Measurements from ENCODE around the gene AP1B1. TPM values are rescaled to one million over a fixed set of nuclear protein-coding genes. Genes with fewer than 3 reads are reported as not detected.

The AP1B1 gene
- total and polyA plus RNA-seq, 11 donors: 18.1 to 74.8 (median 33.8) TPM

- Histone ChIP-seq H3K4me3 (no peak overlapping the region), H3K27me3 (no peaks in the 10 kb centered on the region), H3K9me3 (no peaks in the 10 kb centered on the region), H3K27ac (peak overlapping the region in 3 of 12 donors; percentile 5 to 24 (median 23)), H3K4me1 (peaks cover 0 to 11% (median 0%) of the 10 kb centered on the region in 12 donors), H3K36me3 (peaks cover 0 to 99% (median 85%) of the 10 kb centered on the region in 9 donors)
- TF ChIP-seq, protein P1, sequence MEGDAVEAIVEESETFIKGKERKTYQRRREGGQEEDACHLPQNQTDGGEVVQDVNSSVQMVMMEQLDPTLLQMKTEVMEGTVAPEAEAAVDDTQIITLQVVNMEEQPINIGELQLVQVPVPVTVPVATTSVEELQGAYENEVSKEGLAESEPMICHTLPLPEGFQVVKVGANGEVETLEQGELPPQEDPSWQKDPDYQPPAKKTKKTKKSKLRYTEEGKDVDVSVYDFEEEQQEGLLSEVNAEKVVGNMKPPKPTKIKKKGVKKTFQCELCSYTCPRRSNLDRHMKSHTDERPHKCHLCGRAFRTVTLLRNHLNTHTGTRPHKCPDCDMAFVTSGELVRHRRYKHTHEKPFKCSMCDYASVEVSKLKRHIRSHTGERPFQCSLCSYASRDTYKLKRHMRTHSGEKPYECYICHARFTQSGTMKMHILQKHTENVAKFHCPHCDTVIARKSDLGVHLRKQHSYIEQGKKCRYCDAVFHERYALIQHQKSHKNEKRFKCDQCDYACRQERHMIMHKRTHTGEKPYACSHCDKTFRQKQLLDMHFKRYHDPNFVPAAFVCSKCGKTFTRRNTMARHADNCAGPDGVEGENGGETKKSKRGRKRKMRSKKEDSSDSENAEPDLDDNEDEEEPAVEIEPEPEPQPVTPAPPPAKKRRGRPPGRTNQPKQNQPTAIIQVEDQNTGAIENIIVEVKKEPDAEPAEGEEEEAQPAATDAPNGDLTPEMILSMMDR (IDR thresholded peaks at IDR 0.05): no peak
- no peak for TF ChIP-seq POLR2A (IDR thresholded peaks at IDR 0.05)
- 66 to 89% (median 78%) methylated on average over 13 to 14 of the region's 14 CpGs for WGBS, 4 donors
- ATAC-seq (peak; percentile 41 to 58 (median 44)), DNase-seq (no peak)
- intact Hi-C loops (cut with DNase I): no loop called here
Measured at GRCh38 chr22:29336751-29337490, 51.4 kb downstream of the AP1B1 start.

GRCh38 chr22:29335656-29336055 lies 52.7 kb downstream of the AP1B1 start:
- intact Hi-C loops (cut with DNase I): no loop called here
- H3K4me3 ChIP-seq: no peak overlapping the region
- H3K36me3 ChIP-seq: peaks cover 0 to 99% (median 80%) of the 10 kb centered on the region in 9 donors
- TF ChIP-seq, protein P1 (IDR thresholded peaks at IDR 0.05): no peak
- TF ChIP-seq POLR2A (IDR thresholded peaks at IDR 0.05): no peak
- H3K9me3 ChIP-seq: no peaks in the 10 kb centered on the region
- H3K27me3 ChIP-seq: no peaks in the 10 kb centered on the region
- DNase-seq (no peak), ATAC-seq (no peak)
- WGBS, 4 donors: 91 to 94% (median 93%) methylated on average over 7 to 11 of the region's 11 CpGs
- no peak overlapping the region for H3K27ac ChIP-seq
- H3K4me1 ChIP-seq: peaks cover 0 to 15% (median 0%) of the 10 kb centered on the region in 12 donors

DNA sequence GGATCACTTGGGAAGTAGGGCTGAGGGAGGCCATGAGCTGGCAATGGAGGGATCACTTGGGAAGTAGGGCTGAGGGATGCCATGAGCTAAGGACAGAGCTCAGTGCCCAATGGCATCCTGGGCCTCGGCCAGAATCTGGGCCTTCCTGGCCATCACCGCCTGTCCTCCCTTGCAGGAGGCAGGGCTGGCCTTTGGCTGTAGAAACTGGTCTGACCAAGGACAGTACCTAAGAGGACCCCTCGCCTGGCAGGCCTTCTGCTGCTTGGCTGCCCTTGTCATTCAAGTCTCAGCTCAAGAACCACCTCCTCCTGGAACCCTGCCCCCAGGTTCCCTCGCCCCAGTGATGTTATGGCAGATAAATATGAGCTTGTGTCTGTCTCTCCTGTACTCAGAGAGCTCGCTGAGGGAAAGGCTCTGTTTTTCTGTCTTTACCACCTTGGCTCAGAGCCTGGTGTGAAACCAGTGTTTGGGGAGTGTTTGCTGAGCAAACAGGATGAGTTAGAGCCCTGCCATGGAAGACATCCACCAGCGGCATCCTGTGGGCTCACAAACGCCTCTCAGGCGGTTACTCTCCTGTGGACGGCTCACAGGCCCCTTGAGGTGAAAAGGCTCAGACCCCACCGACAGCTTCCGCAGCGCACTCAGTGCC lies 53.5 kb downstream of the AP1B1 start:
- no peak for ATAC-seq
- H3K4me3 ChIP-seq: no peak overlapping the region
- peaks cover 0 to 18% (median 0%) of the 10 kb centered on the region in 12 donors for H3K4me1 ChIP-seq
- intact Hi-C loops (cut with DNase I): no loop called here
- no peaks in the 10 kb centered on the region for H3K9me3 ChIP-seq
- peaks cover 0 to 98% (median 78%) of the 10 kb centered on the region in 9 donors for H3K36me3 ChIP-seq
- no peaks in the 10 kb centered on the region for H3K27me3 ChIP-seq
- TF ChIP-seq POLR2A (IDR thresholded peaks at IDR 0.05): no peak
- TF ChIP-seq, protein P1 (IDR thresholded peaks at IDR 0.05): no peak
- H3K27ac ChIP-seq: no peak overlapping the region
- 95 to 96% (median 95%) methylated on average over 12 of the region's 12 CpGs for WGBS, 4 donors
- no peak for DNase-seq

DNA sequence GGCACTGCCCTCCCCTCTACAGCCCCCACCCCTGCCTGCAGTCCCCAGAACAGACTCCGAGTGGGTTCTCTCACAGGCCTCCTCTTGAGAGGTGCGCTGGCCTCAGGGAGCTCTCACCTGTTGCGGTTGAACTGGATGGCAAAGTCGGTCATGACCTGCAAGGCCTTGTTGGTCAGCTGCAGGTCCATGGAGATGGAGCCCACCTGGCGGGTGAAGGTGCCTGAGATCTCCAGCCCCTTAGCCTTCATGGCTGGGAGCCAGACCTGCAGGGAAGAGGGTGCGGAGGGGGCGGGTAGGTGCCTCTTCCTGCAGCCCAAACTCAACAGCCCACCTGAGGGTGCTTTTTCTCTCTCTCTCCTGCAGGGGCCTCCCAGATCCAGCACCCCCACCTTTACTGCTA lies 54.2 kb downstream of the AP1B1 start:
- intact Hi-C loops (cut with DNase I): no loop called here
- ATAC-seq (no peak), DNase-seq (no peak)
- Histone ChIP-seq H3K36me3 (peaks cover 0 to 98% (median 73%) of the 10 kb centered on the region in 9 donors), H3K4me1 (peaks cover 0 to 18% (median 0%) of the 10 kb centered on the region in 12 donors), H3K4me3 (no peak overlapping the region), H3K9me3 (no peaks in the 10 kb centered on the region), H3K27ac (no peak overlapping the region), H3K27me3 (no peaks in the 10 kb centered on the region)
- 91 to 99% (median 97%) methylated on average over 7 of the region's 7 CpGs for WGBS, 4 donors
- no peak for TF ChIP-seq POLR2A (IDR thresholded peaks at IDR 0.05)
- TF ChIP-seq, protein P1 (IDR thresholded peaks at IDR 0.05): no peak

Measured in heart left ventricle (tissue), 16 donors.